ENCODE measurements around the gene TLCD2.

DNA sequence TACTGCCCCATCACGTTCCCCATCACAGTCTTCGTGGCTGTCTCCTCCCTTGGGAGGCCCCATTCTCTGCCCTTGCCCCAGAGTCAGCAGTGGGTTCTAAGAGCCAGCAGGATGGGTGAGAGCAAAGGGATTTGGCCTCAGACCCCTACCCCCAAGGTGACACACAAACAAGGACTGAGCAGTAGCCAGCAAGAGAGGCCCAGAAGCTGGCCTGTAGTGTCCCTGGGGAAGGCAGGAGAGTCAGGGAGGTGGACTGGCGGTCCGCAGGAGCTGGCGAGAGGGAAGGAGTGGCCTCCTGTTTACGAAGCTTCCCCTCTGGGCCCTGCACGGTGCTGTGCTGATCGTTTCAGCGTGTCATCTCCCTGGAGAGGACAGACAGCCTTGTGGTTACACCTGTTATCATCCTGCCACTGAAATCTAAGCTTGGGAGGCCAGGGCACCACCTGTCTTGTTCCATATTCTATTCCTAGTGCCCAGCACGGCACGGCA is 22.7 kb upstream of the TLCD2 start:
- TF ChIP-seq, protein P1, sequence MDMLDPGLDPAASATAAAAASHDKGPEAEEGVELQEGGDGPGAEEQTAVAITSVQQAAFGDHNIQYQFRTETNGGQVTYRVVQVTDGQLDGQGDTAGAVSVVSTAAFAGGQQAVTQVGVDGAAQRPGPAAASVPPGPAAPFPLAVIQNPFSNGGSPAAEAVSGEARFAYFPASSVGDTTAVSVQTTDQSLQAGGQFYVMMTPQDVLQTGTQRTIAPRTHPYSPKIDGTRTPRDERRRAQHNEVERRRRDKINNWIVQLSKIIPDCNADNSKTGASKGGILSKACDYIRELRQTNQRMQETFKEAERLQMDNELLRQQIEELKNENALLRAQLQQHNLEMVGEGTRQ (IDR thresholded peaks at IDR 0.05; ENCODE audit: low read depth, low read length): no peak
- TF ChIP-seq, protein P1 (CRISPR knock-in tag; IDR thresholded peaks at IDR 0.05; ENCODE audit: borderline replicate concordance): no peak
- TF ChIP-seq, protein P2, sequence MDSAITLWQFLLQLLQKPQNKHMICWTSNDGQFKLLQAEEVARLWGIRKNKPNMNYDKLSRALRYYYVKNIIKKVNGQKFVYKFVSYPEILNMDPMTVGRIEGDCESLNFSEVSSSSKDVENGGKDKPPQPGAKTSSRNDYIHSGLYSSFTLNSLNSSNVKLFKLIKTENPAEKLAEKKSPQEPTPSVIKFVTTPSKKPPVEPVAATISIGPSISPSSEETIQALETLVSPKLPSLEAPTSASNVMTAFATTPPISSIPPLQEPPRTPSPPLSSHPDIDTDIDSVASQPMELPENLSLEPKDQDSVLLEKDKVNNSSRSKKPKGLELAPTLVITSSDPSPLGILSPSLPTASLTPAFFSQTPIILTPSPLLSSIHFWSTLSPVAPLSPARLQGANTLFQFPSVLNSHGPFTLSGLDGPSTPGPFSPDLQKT (CRISPR knock-in tag; IDR thresholded peaks at IDR 0.05; ENCODE audit: borderline replicate concordance): no peak
- TF ChIP-seq, protein P3, sequence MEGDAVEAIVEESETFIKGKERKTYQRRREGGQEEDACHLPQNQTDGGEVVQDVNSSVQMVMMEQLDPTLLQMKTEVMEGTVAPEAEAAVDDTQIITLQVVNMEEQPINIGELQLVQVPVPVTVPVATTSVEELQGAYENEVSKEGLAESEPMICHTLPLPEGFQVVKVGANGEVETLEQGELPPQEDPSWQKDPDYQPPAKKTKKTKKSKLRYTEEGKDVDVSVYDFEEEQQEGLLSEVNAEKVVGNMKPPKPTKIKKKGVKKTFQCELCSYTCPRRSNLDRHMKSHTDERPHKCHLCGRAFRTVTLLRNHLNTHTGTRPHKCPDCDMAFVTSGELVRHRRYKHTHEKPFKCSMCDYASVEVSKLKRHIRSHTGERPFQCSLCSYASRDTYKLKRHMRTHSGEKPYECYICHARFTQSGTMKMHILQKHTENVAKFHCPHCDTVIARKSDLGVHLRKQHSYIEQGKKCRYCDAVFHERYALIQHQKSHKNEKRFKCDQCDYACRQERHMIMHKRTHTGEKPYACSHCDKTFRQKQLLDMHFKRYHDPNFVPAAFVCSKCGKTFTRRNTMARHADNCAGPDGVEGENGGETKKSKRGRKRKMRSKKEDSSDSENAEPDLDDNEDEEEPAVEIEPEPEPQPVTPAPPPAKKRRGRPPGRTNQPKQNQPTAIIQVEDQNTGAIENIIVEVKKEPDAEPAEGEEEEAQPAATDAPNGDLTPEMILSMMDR (CRISPR knock-in tag; IDR thresholded peaks at IDR 0.05): no peak
- TF ChIP-seq ARHGAP35 (CRISPR knock-in tag; IDR thresholded peaks at IDR 0.05; ENCODE audit: borderline replicate concordance) (no peak), ZBTB20 (CRISPR knock-in tag; IDR thresholded peaks at IDR 0.05; ENCODE audit: borderline replicate concordance, low read depth) (no peak), ONECUT2 (CRISPR knock-in tag; IDR thresholded peaks at IDR 0.05) (no peak), EZH2 (conservative IDR thresholded peaks at IDR 0.05; ENCODE audit: low read depth, low read length) (no peak), SRF (IDR thresholded peaks at IDR 0.05; ENCODE audit: low read depth, low read length) (no peak), NR2F6 (IDR thresholded peaks at IDR 0.05) (no peak), NR2F6 (CRISPR knock-in tag; IDR thresholded peaks at IDR 0.05) (no peak), SALL2 (CRISPR knock-in tag; IDR thresholded peaks at IDR 0.05) (no peak), NAIF1 (CRISPR knock-in tag; IDR thresholded peaks at IDR 0.05; ENCODE audit: borderline replicate concordance) (no peak), ZNF234 (CRISPR knock-in tag; conservative IDR thresholded peaks at IDR 0.05) (no peak)
- TF ChIP-seq, protein P4, sequence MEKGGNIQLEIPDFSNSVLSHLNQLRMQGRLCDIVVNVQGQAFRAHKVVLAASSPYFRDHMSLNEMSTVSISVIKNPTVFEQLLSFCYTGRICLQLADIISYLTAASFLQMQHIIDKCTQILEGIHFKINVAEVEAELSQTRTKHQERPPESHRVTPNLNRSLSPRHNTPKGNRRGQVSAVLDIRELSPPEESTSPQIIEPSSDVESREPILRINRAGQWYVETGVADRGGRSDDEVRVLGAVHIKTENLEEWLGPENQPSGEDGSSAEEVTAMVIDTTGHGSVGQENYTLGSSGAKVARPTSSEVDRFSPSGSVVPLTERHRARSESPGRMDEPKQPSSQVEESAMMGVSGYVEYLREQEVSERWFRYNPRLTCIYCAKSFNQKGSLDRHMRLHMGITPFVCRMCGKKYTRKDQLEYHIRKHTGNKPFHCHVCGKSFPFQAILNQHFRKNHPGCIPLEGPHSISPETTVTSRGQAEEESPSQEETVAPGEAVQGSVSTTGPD (CRISPR knock-in tag; IDR thresholded peaks at IDR 0.05): no peak

Measured in HepG2 (cell line).